Nephron progenitor cell (in vitro differentiated cells): ENCODE results near the gene YTHDF1.

Source experiments
- DNase-seq: peaks from one replicate; pipeline ENCODE4 v3.0.0; 2021
- H3K27ac Mint-ChIP-seq: 2 replicates; pipeline ENCODE4 v1.8.0; 2021; ENCODE audit warnings: mild to moderate bottlenecking, moderate library complexity, mixed read lengths
- H3K27me3 Mint-ChIP-seq: 2 replicates; pipeline ENCODE4 v1.8.0; 2021; ENCODE audit warnings: mild to moderate bottlenecking, low read depth, mixed read lengths; ENCODE audit not compliant: poor library complexity
- H3K36me3 Mint-ChIP-seq: 2 replicates; pipeline ENCODE4 v1.8.0; 2021; ENCODE audit warnings: low read depth, mixed read lengths
- H3K4me1 Mint-ChIP-seq: 2 replicates; pipeline ENCODE4 v1.8.0; 2021; ENCODE audit warnings: mixed read lengths
- H3K4me3 Mint-ChIP-seq: 2 replicates; pipeline ENCODE4 v1.8.0; 2021; ENCODE audit warnings: mild to moderate bottlenecking, moderate library complexity, mixed read lengths
- H3K9me3 Mint-ChIP-seq: 2 replicates; pipeline ENCODE4 v1.8.0; 2021; ENCODE audit warnings: mild to moderate bottlenecking, moderate library complexity, mixed read lengths
- CTCF ChIP-seq: fragments of 200-600 bp; sonication (generic); IDR thresholded peaks from 2 replicates; pipeline ENCODE4 v1.5.0; 2021; ENCODE audit warnings: antibody characterized with exemption

Gene YTHDF1

GRCh38 chr20:63230800-63231268, 14.9 kb upstream of the YTHDF1 start:
- TF ChIP-seq CTCF, result peak; percentile 45
- Mint-ChIP-seq H3K27ac (peak overlapping the region; percentile 71), H3K9me3 (no peaks in the 10 kb centered on the region), H3K4me3 (peak overlapping the region; percentile 53), H3K4me1 (peaks cover 61% of the 10 kb centered on the region), H3K36me3 (no peaks in the 10 kb centered on the region), H3K27me3 (peaks cover 23% of the 10 kb centered on the region)
- peak; percentile 72 for DNase-seq

GRCh38 chr20:63228806-63229205, 12.9 kb upstream of the YTHDF1 start:
- DNase-seq, result no peak
- no peak overlapping the region for H3K4me3 Mint-ChIP-seq
- no peak for TF ChIP-seq CTCF
- H3K27ac Mint-ChIP-seq, result no peak overlapping the region
- peaks cover 63% of the 10 kb centered on the region for H3K4me1 Mint-ChIP-seq
- H3K9me3 Mint-ChIP-seq, result no peaks in the 10 kb centered on the region
- H3K27me3 Mint-ChIP-seq, result peaks cover 26% of the 10 kb centered on the region
- H3K36me3 Mint-ChIP-seq, result no peaks in the 10 kb centered on the region

GRCh38 chr20:63227260-63227659, 11.3 kb upstream of the YTHDF1 start:
- no peaks in the 10 kb centered on the region for H3K9me3 Mint-ChIP-seq
- no peak overlapping the region for H3K27ac Mint-ChIP-seq
- no peak for DNase-seq
- peaks cover 34% of the 10 kb centered on the region for H3K27me3 Mint-ChIP-seq
- peaks cover 59% of the 10 kb centered on the region for H3K4me1 Mint-ChIP-seq
- H3K4me3 Mint-ChIP-seq, result no peak overlapping the region
- TF ChIP-seq CTCF, result no peak
- H3K36me3 Mint-ChIP-seq, result no peaks in the 10 kb centered on the region

GRCh38 chr20:63226042-63226943, 10.4 kb upstream of the YTHDF1 start:
- Mint-ChIP-seq H3K27me3 (peaks cover 37% of the 10 kb centered on the region), H3K4me1 (peaks cover 50% of the 10 kb centered on the region), H3K36me3 (no peaks in the 10 kb centered on the region), H3K4me3 (no peak overlapping the region), H3K27ac (no peak overlapping the region), H3K9me3 (no peaks in the 10 kb centered on the region)
- no peak for TF ChIP-seq CTCF
- DNase-seq, result no peak

GRCh38 chr20:63225082-63225454, 9.1 kb upstream of the YTHDF1 start:
- no peaks in the 10 kb centered on the region for H3K36me3 Mint-ChIP-seq
- H3K4me3 Mint-ChIP-seq, result no peak overlapping the region
- TF ChIP-seq CTCF, result no peak
- no peaks in the 10 kb centered on the region for H3K9me3 Mint-ChIP-seq
- H3K4me1 Mint-ChIP-seq, result peaks cover 37% of the 10 kb centered on the region
- DNase-seq, result no peak
- H3K27me3 Mint-ChIP-seq, result peaks cover 43% of the 10 kb centered on the region
- no peak overlapping the region for H3K27ac Mint-ChIP-seq
